ENCODE data around the gene CDH11. TPM values are rescaled to one million over a fixed set of nuclear protein-coding genes. Genes with fewer than 3 reads are reported as not detected.

Gene CDH11
- total RNA-seq, 1 donor from 2014 or later: 258 TPM

DNA sequence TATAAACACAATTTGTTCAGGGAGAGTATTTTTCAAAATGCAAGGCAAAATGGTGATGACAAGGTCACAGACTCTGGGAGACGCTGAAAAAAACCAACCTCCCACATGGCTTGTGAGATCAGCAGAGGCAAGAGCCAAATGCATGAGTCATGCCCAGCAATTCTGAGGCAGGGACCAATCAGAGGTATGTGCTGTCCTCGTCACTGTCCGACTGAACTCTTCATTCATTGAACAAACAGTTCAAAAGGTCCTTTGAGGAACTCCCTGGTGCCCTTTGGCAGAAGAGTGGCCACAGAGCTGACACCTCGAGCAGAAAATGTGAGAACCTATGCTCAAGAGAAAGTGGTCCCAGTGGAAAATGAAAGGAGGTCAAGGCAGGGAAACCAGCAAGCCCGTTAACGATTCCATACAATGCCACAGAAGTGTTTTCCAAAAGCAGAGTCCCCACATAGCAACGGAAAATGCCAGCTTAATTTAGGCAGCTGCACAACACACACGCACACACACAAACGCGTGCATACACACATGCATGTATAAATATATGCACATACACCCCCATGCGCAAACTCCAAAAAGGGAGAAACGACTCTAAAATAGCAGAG is 50.9 kb downstream of the CDH11 start:
- peak; percentile 85 for DNase-seq

DNA sequence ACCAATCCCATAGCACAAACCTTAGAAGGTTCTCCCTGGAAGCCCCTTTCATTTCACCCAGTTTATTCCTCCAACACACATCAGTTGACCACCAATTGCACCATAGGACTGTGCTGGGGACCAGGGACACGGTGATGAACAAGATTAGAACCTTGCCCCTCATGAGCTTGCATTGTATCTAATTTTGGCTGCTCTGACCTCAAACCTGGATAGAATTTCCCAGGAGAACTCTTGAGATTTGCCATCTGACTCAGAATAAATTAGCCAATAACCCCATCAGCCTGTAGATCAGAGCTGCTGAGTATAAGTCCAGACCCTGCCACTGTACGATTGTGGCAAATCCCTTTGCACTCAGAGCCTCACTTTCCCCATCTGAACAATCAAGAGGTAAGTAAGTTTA is 52.1 kb downstream of the CDH11 start:
- no peak for DNase-seq

DNA sequence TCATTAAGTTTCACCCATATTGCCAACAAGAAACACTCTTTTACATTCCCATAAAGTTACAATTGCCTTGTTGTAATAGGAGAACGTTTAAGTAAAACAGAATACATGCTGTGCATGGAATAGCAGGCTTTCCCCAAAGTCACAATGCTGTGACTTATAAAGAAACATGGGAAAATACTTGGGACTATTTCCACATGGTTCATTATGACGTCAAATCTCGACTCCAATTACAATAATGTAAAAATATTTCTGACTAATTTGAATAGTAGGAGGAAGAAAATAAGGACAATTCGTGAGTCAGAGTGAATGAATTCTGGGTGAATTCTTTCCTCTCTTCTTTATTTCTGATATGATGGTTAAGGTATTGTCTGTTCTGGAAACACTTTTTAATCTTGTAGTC is 52.8 kb downstream of the CDH11 start:
- DNase-seq: no peak

DNA sequence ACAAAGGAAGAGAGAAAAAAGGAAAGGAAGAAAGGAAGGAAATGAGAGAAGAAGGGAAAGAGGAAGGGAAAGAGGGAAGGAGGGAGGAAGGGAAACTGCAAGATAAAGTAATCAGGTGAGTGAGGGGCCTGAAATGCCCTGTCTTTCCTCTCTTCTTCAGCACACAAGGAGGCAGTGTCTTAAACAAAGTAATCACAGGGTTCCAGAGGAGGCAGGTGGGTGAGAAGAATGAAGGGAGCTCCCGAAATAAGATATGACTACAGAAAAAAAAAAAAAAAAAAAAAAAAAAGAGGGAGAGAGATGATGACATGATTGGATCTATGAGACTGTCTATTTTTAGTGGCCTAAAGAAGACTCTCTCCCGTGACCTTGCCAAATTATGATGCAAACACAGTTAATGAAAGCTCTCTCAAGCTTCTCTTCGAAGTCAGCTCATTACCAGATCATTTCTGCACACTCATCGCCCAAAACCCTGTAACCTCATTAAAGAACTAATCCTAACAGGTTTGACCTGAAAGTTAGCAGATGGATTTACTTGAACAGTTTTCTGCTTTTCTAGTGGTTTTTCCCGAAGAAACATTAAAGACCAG is 53.6 kb downstream of the CDH11 start:
- DNase-seq: no peak

DNA sequence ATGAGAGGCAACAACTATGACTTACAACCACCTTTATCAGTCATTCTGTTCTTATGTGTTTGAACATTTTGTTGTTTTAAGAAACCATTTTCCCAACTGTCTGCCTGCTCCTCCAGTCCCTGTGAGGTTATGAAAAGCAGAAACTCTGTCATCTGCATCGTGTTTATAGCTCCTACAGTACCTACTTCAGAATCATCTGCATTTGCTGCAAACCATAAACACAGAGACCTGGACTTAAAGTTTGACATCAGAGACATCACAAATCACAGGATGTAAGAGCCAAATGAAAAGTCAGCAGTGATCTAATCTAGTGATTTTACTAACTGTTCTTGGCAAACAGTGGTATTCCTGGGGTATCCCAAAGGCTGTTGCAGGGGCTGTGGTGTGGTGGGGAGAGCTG is 55.2 kb downstream of the CDH11 start:
- DNase-seq: no peak

DNA sequence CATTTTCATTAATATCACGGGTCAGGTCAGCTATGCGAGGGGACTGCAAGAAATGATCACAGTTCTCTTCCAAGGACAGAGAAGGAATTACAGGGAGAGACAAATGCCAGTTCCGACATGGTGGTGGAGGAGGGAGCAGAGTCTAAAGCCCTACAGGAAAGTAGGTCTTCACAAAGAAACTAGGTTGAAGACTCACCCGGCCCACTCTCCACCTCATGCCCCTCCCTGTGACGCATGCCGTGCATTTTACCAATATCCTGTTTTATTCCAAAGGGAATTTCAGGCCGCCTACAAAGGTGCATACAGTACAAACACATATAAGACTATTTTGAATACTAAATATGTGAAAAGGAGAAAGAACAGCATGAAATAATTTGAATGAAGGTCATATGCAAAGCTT is 56.8 kb downstream of the CDH11 start:
- DNase-seq: no peak

DNA sequence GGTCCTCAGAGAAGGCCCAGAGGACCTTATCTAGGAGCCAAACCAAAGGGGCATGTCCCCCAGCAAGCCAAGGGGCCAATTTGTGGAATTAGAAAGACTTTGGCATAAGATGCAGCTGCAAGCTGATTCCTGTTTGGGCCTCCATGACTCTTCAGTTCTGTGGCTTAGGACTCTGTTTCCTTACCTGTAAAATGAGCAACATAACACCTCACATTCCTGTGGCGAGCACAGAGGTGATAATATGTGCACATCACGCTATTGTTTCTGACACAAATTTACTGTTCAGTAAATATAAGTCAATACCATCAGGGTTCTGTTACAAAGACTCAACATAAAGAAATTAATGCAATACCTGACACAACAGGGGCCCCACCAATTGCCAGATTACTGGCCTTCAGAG is 57.7 kb downstream of the CDH11 start:
- DNase-seq: no peak

DNA sequence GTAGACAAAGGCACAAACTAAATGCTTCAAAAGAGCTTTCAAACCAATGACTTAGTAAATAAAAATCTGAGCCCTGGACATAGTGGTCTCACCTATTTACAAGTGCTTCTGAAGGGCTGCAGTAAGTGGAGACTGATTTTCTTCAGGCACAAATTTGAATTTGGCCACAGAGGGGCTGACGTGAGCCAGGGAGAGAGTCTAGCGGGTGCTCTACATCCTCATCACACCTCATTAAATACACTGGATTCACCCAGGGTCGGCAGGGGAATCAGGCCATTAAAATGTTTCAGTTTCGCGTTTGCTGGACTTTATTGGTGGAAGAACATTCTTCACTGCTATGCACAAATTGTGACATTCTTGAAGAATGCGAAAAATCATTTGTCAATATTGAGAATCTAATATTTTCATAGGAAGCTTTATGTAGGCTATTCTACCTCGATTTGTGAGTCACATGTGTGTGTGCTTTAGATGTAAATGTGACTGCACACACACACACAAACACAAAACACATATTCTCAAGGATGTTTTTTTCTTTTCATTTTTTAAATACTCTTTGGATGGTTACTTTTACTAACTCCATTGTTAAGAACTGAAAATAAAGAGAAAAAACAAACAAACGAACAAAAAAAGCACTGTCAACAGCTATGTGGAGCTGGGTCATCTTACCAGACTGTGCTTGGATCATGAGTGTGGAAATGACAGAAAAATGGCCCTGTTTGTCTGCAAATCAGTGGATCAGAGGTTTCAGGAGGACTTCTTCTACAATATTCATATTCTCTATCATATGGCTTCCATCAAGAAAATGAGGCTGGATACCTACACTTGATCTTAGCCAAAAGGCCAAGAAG is 58.9 kb downstream of the CDH11 start:
- DNase-seq: peak; percentile 15

DNA sequence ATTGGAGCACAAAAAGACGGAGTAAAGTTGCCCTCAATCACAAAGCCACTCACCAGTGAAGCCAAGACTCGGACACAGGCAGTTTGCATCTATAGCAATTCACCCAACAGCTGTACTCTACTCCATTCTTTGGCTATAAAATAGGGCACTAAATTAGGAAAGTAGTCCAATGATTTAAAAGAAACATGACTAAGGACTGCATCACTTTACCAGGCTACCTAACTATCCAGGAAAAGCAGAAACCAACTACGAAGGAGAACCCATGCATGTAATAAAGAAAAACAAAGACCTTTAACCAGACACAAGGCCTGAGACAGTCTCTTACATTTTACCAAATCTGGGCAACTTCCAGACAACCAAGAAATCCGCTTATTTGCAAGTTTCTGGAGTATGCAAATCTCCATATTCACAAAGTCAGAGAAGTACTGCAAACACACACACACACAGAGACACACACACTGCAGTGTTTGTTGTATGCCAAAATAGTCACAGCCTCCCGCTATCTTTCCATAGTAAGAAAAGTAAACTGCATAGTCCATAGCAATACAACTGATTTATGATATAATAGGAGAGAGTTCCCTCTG is 59.8 kb downstream of the CDH11 start:
- DNase-seq: no peak

DNA sequence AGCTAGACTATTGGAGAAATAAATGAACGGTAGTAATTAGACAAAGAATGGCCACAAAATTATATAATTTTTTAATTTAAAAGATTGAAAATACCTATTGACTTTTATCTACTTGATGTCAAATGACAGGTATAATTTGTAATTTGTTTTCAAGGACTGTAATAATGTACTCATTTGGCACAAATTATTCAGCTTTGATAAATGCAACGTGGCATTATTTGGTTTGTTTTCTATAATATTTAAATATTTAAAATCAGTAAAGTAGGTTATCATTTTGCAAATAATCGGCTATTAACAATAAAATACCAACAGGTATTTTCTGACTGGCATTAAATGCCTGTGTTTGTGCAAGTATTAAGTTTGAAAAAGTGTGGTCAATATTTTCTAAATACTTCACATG is 60.6 kb downstream of the CDH11 start:
- DNase-seq: no peak

DNA sequence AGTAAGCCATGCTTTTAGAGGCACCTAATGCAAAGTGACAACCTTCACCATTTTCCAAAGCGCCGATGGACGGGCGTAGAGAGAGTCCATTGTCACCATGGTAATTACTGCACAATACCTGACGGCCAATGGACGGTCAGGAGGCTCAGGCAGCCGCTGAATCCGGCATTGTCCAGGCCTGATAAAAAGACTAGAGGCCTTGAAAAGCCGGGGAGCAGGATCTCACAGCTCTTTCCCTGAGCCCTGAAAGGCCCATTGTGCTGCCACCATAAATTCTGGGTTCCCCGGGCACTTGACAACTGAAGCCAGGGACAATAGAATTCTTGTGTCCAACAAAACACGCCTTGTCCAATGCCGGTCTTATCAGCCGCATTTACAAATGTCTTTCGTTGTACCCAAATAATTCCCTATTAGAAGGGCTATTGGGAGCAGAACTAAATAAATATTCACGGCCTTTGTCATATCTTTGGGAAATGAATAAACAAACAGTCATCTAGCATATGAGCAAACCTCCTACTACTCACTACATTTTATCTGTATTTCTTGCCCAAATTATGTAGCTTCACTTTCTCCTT is 62.4 kb downstream of the CDH11 start:
- DNase-seq: peak; percentile 85

DNA sequence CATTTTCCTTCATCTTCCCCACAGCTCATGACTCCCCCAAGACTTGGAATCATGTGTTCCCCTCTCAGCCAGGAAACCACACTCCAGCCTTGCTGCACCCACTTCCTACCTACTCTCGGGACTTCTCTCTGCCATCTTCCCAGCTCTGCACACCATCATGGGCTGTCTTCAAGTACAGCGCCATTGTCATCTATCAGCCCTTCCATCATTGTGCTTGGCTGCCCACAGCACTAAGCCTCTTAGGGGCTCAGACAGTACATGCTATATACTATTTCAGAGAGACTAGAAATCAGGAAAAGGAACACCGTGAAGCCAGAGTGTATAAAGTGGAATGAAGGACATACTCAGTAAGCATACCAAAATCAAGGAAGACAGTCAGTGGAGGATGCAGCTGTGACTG is 64.7 kb downstream of the CDH11 start:
- DNase-seq: no peak

DNA sequence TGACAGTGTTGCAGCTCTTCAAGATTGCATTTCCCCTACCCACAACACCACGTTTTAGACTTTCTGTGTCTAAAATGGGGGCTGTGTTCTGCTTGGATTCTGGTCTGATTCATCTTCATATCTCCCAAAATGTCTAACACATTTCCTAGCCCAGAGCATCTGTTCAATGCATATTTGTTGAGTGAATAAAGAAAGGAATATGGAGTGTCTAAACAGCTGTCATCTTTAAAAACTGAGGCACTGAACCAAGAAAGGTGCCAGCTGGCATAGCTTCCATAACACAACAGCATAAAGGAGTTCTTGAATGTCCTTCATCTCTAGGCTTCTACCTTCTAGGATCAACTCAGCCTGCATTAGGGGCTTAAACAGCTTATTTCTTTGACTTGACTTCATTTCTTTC is 67.4 kb downstream of the CDH11 start:
- no peak for DNase-seq

DNA sequence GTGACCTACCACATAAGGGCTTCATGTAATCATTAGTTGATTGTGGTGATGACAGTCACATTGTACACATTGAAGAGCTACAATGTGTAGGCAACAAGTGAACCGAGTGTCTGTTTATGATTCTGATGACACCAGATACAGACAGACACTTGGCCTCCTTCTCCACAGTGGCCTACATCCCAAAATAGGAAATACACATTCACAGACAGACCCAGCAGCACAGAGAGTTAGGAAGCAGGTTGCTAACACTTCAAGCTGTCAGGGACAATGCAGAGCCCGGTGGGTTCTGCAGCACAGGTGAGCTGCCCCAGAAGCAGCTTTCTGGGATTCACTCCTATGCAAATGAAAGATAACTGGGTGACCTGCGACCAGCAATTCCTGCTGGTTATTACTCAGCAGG is 72.2 kb downstream of the CDH11 start:
- no peak for DNase-seq

DNA sequence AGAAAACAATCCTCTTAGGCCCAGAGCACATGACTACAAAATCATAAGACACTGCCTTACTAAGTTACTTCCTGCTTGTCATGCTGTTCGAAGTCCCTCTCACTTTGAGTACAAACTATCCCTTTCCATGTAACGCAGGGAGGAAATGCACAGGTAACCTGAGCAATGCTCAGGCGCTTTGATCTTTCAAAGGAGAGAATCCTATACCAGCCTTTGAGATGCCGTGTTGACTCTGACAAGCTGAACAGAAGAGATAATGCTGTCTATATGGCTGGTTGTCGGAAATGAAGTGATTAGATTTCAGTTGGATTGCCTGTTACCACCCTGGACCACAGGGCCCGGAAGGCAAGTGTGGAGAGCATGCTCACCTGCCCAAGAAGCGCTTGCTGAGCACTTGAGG is 75.9 kb downstream of the CDH11 start:
- DNase-seq: no peak

DNA sequence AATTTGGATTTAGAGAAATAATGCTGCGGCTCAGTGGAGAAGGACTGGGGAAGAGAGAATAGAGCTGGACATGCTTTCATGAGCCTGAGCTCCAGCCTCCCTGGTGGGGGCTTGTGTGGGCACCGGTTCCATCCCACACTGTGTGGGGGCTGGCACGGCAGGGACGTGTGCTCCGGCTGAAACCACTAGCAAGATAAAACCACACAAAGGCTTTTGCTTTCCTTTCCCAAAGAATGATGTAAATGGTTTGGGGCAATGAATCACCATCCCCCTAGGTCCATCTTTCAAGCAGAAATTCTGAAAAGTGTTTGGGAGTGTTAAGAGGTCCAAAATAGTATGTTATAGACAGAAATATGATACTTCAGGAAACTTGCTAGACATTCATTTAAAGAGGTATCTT is 77.0 kb downstream of the CDH11 start:
- DNase-seq: no peak

DNA sequence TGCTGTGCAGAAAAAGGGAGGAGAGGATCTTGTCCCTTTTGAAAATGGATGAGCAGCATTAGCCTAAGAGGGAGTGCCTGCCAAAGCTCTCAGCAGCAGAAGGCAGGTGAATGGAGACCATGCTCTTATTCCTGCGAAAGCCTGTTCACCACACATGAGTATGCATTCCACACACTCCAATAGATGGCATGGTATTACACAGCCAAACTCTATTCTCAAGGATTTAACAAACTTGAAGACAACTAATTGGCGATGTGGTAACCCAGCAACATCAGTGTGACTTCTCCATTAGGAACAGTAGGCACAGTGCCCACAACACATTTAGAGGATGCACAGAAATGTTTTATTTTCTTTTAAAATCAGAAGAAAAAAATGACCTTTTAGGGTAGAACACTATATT is 77.8 kb downstream of the CDH11 start:
- no peak for DNase-seq

DNA sequence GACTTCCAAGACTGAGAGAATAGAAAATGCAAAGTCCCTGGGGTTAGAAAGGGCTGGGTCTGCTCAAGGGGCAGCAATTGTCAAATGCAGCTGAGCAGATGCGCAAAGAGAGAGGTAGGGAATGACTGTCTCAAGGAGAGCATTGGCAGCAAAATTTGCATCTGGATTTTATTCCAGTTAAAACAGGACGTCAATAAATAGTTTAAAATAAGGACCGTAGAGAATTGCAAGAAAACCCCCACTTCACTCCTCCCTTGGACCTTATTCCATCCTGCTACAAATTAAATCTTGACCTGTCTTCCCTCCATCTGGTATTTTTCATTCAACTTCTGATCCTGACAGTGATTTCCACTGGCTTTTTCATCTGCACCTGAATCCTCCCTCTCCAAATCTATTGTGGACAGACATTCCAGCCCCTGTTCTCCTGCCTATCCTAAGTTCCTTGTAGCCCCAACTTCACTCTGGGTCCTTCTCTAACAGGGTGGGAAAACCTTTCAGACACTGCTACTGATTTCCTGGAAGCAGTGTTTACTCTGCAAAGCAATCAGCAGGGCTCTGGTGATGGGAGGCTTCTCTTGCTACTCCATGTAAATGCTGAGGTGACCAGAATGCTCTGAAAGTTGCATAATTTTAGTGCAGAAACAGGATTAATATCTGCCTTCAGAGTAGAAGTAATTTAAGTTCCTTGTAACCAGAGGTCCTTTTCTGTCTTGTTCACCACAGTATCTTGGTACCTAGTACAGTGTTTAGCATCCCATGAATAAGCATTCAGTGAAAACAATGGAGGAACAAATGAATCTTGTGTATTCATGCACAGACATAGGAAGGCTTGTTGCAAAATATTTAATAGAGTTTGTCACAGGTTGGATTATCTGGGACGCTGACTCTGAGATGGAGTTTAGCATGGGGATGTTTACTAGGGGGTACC is 79.2 kb downstream of the CDH11 start:
- DNase-seq: no peak

DNA sequence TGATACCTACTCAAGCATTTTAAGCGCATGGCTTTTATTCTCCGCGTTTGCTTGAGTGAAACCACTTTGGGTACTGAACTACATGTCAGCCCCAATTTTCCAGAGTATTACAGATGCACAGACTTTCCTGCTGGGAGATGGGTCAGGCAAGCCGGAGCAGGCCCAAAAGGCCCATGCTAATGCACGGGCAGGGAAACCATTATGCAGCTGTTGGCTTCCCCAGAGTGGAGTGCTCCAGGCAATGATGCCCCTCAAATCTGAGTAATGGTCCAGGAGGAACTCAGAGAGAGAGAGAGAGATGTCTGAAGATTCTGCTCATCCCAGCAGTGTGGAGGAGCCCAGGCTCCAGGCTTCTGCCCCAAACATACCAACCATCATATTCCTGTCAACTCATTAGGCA is 80.2 kb downstream of the CDH11 start:
- no peak for DNase-seq

DNA sequence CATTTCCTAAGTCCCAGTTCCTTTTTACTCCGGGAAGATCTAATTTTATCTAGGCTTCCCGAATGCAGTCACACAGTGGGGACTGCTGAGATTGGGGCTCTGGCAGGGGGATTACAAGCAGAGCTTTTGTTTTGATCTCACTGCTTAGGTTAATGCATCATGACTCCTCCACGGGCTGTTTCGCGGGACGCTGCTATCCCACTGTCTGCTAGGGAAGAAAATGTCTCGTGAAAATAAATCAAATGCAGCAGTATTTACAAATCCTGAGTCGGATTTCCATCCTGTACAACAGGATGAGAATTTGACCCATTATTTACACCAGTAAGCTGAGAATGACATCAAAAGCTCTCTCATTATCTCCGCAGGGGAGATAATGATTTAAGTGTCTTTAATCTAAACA is 83.8 kb downstream of the CDH11 start:
- no peak for DNase-seq

DNA sequence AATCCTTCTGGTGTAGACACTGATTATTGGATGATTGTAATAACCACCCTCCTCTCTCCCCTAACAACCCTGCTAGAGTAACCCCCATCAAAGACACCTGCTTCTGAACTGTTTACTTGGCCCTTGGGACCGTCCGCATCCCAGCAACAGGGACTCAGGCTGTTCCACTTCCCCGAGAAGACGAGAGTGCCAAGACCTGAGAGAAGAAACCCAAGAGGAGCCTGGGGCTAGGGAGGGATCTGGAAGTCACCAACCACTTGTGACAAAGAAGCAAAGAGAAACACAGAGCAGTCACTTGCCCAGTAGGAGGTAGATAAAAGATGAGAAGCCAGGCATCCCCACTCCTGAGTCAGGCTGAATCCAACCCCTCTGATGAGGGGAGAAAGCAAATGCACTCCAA is 84.3 kb downstream of the CDH11 start:
- no peak for DNase-seq

DNA sequence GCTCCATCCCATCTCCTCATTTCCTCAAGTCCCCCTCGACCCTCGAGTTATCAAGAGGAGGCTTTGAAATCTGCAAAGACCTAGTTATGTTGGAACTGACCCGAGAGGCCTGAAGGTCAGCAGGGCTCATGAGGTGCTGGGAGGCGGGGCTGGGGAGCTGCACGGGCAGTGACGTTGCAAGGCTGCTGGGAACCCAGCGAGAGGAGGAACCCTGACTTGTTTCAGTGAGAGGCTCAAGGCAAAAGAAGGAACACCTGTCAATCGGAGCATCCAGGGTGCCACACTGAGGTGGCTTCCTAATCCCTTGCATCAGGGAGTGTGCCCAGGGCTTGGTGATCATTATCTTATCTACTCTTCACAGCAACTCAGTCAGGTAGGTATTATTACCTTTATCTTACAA is 86.9 kb downstream of the CDH11 start:
- DNase-seq: no peak

Data from occipital lobe (tissue), 2 donors.